HG03571 (cell line): ENCODE measurements around the gene DGKK.
"Not testable (repeated sequence)": the region's sequence is repeated elsewhere in the genome, so short reads cannot be mapped to it uniquely, and the experiment has no call there.

Experiments used
- ATAC-seq: cut with Tn5 transposase; IDR thresholded peaks from one replicate; pipeline ENCODE4 v1.9.1; 2021; ENCODE audit not compliant: unreplicated experiment

The DGKK gene

GRCh38 chrX:50432829-50433289 is 37.8 kb downstream of the DGKK start:
- ATAC-seq = no peak

DNA sequence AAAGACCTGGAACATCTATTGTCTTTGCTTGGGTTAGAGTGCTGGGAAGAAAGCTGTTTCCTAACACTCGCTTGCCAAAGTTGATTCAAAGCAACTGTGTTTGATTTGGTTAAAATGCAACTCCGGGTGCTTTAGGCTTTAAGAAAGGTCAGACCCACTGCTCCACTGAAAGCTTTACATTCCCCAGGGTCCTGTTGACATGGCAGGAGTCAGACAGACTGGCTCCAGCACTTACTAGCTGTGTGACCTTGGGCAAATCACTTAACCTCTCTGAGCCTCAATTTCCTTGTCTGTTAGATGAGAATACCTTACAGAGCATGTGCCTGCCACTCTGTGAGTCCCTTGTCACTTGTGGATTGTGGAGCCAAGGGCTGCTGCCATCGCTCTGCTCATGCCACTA is 39.0 kb downstream of the DGKK start:
- no peak for ATAC-seq

DNA sequence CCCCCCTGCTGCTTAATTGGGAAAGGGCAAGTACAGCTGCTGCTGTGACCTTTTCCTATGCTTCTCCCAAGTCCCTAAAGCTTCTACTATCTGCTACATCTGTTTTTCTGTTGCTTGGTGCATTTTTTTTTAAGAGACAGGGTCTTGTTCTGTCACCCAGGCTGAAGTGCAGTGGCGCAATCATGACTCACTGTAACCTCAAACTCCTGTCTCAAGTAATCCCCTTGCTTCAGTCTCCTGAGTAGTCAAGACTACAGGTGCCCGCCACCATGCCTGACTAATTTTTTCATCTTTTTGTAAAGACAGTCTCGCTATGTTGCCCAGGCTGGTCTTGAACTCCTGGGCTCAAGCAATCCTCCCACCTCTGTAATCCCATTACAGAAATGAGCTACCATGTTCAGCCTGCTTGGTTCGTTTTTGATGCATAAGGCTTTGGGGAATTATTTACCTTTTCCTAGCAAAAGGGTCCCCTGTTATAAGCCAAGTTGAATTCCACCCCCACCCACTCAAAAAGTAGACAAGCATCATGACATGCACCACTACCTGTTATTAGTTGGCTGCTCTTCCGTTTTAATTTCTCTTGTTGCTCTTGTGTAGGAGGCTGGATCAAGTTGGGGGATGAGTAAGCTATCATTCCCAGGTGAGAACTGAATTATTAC is 39.6 kb downstream of the DGKK start:
- ATAC-seq = no peak

DNA sequence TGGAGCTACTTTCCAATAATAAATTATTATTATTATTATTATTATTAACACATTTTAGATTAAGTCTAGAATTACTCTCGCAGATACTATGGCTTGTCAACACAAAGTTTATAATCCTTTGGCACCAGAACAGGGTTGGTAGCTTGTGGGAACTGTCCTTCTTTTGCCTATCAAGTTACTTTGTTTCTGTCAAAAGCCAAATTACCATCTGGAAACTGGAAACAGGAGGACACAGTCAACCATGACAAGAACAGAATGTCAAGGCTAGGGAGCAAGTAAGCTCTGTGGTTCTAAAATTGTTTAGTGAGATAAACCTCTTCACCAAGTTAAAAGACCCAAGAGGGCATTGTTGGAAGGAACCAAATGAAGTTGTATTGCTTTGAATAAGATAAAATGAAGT is 42.5 kb downstream of the DGKK start:
- ATAC-seq = no peak

DNA sequence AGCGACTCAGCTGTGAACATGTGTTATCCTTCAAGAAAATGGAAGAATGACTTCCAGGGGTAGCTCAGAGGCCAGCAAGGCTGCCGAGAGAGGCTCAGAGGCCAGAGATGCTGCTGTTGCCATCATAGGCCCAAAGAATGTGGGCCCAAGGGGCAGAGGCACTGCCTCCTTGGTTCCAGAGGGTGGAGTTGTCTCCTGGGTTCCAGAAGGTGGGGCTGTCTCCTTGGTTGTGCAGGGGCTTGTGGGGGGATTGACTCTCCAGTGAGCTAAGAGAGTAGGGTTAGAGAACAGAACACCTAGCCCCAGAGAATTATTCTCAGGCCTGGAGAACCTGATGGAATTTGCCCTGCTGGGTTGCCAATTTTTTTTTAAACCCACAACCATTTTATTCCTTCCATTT is 62.6 kb downstream of the DGKK start:
- no peak for ATAC-seq

DNA sequence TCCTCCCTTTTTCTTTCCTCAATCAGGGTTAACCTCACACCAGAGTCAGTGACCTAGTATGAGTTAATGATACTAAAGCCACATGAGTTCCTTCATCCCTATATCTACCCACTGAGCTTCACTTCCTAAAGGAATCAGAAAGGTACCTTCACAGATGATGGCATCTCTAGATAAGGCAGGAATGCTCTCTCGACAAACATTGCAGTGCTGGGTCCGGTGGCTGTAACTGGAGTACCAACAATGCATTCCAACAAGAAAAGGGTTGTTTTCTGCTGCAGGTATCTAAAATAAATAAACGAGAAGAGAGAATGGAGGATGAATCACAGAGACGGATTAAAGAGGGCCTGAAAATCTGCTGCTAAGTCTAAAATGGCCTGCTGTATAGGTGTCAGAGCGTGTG is 66.7 kb downstream of the DGKK start:
- ATAC-seq = no peak

DNA sequence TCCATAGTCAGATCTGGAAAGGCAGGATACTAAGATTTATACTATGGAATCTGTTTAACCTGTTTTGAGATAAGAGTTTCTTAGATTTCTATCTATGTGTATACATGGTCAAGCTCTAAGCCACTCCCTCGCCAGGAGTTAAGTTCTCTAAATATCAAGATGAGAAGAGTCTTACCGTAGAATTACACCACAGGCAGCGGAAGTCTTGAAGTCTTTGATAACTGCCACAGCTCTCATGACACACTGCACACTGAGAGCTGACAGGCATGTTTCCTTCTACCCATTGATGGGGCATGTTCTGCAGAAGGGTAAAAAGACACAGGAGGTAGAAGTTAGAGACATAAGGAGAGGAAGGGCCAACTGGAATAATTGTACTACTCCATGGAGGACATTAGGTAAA is 67.7 kb downstream of the DGKK start:
- ATAC-seq = no peak

DNA sequence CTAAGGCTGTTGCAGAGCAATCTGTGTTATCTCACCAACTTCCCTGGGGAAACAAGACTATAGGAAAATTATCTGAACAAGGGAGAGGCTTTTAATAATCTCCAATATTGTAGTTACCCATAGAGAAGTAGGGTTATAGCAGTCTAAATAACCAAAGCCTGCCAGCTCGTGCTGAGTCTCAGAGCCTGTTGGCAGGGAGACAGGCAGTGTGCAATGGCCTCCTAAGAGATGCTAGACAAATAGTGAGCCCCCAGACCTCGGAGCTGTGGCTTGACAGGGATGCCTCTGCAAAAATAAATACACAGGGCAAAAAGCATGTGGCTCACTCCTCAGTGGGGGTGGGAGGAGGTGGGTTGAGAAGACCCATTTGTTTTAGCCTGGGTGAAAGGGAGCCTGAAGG is 76.7 kb downstream of the DGKK start:
- no peak for ATAC-seq

- no peak for ATAC-seq
Measured at GRCh38 chrX:50386520-50386919, 84.1 kb downstream of the DGKK start.

DNA sequence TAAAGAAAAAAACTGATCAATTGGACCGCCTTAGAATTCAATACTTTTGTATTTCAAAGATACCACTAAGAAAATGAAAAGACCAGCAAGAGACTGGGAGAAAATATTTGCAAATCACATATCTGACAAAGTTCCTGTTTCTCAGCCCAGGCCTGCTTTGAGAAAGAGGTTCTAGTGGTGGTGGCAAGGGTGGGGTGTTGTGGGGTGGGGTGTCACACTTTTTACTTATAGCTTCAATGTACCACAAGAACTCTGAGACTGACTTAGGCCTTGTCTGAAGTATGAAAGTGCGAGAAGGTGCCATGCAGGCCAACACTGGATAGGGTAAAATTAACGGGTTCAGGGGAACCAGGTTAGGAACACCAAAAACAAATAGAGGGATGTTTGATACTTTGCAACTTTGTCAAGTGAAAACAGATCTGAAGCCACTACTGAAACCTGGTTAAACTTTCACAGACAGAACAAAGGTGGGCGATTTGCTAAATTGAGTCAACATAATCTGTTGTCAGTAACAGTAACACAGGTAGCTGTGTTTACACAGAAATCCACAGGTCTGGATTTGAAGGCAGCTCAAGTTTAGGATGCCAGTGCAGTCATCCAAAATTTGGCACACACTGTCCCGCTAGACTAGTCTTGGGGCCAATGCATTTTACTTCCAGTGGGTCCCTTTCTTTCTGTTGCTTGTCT is 88.8 kb downstream of the DGKK start:
- no peak for ATAC-seq

DNA sequence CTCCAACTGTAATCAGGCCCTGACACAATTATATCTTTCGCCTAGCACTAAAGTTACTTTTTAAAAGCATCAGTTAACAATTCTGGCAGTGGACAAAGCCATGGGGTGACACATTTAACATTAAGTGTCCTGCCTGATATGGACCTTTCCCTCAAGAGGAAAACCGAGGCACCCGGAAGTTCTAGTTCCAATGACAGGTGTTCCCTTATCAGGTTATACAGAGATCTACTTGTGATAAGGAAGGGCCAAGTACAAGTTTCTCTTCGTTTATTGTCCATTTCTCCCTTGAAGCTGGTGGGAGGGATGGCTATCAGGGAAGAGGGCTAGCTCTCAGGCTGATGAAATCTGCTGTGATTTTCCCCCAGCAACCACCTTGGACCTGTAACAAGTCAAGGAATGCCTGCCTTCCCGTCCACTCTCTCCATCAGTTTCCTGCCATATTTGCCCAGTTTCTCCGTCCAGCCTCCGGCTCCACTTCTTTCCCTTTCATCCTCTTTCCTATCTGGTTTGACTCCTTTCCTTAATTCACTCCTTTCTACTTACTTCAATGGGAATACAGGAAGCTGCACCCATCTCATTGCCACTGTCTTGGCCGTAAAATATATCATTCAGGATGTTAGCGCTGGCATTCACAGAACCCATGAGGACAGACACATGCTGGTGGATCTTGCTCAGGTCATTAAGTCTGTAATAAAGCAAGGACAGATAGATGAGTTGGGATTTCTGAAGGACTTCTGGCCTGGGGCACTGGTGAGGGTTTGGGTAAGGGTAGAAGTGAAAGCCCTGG is 95.0 kb downstream of the DGKK start:
- no peak for ATAC-seq

GRCh38 chrX:50372966-50373365 is 97.7 kb downstream of the DGKK start:
- no peak for ATAC-seq

GRCh38 chrX:50343917-50344316 is 126.7 kb downstream of the DGKK start:
- ATAC-seq = no peak

DNA sequence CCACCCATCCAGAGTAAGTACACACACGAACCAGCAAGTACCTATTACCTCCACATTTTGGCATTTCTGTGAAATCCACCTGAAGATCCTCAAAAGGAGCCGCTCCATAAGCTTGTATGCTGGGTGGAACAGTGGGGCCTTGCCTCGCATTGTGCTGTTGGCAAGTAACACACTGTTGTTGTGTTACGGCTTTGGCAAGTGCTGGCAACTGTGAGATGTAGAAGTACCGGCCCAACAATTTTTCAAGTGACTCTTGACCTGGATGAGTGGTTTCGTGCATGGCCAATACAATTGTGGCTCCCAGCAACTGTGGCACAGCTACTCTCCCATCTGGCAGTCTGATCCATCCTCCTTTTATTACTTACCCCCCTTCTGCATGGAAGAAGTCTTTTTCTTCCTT is 137.3 kb downstream of the DGKK start:
- ATAC-seq = no peak

DNA sequence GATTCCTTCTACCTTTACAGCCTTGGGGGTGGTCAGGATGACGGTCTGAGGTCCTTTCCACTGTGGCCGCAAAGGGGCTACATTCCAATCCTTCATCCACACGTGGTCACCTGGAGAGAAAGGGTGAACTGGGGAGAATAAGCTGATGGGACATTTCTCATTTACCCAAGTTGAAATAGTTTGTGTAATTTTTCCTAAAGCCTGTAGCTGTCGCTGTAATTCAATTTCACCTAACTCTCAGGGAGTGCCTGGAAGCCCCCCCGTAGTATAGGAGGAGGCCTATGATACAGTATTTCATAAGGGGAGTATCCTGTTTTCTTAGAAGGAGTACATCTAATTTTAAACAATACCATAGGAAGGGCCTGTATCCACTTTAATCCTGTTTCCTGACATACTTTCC is 138.0 kb downstream of the DGKK start:
- ATAC-seq = not testable (repeated sequence)

GRCh38 chrX:50327235-50327634 is 143.4 kb downstream of the DGKK start:
- ATAC-seq = no peak
